ENCODE data around the gene AADAT. TPM values are rescaled to one million over a fixed set of nuclear protein-coding genes. Genes with fewer than 3 reads are reported as not detected.

Gene AADAT
- total and polyA plus RNA-seq, 9 of the 15 experiments (the other 6 are each of a cell fraction or from before 2014, with no cell fraction given), result 0.06 to 0.07 TPM; not detected in 7

- TF ChIP-seq XRCC4 (IDR thresholded peaks at IDR 0.05; ENCODE audit: extremely low read depth, insufficient read depth, insufficient read length), result no peak
- TF ChIP-seq ESRRA (IDR thresholded peaks at IDR 0.05; ENCODE audit: borderline replicate concordance, low read depth), result 0 out of 2 replicates have a peak, but pooled peaks have one; percentile 29
- no peak for TF ChIP-seq CBX5 (IDR thresholded peaks at IDR 0.05; ENCODE audit: borderline replicate concordance, low read depth)
- 0 out of 2 replicates have a peak, but pooled peaks have one; percentile 18 for TF ChIP-seq BCOR (IDR thresholded peaks at IDR 0.05)
- TF ChIP-seq LCOR (CRISPR knock-in tag; IDR thresholded peaks at IDR 0.05), result no peak
- 0 out of 2 replicates have a peak, but pooled peaks have one; percentile 20 for TF ChIP-seq MYNN (IDR thresholded peaks at IDR 0.05)
- TF ChIP-seq MYNN (CRISPR knock-in tag; IDR thresholded peaks at IDR 0.05), result no peak
- no peak for TF ChIP-seq ZBTB40 (IDR thresholded peaks at IDR 0.05)
- TF ChIP-seq ZBTB40 (CRISPR knock-in tag; IDR thresholded peaks at IDR 0.05), result no peak
- peak; percentile 70 for TF ChIP-seq ZNF384 (IDR thresholded peaks at IDR 0.05; ENCODE audit: low read depth, low read length)
- TF ChIP-seq L3MBTL2 (IDR thresholded peaks at IDR 0.05), result peak; percentile 66
- no peak for TF ChIP-seq KDM4B (IDR thresholded peaks at IDR 0.05; ENCODE audit: borderline replicate concordance in 2 of 2, low read depth in 1 of 2)
- TF ChIP-seq ETV1 (tag; conservative IDR thresholded peaks at IDR 0.05; ENCODE audit: low read depth), result 0 out of 2 replicates have a peak, but pooled peaks have one; percentile 12
- TF ChIP-seq ZNF589 (CRISPR knock-in tag; IDR thresholded peaks at IDR 0.05; ENCODE audit: low read depth), result no peak
- TF ChIP-seq, protein P1, sequence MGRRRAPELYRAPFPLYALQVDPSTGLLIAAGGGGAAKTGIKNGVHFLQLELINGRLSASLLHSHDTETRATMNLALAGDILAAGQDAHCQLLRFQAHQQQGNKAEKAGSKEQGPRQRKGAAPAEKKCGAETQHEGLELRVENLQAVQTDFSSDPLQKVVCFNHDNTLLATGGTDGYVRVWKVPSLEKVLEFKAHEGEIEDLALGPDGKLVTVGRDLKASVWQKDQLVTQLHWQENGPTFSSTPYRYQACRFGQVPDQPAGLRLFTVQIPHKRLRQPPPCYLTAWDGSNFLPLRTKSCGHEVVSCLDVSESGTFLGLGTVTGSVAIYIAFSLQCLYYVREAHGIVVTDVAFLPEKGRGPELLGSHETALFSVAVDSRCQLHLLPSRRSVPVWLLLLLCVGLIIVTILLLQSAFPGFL (CRISPR knock-in tag; IDR thresholded peaks at IDR 0.05), result 0 out of 2 replicates have a peak, but pooled peaks have one; percentile 55
- TF ChIP-seq CBX3 (IDR thresholded peaks at IDR 0.05; ENCODE audit: borderline replicate concordance in 1 of 2, low read length in 2 of 2), result 0 out of 3 replicates have a peak, but pooled peaks of 1 of the 2 experiments have one; percentile 35
- no peak for TF ChIP-seq EHMT2 (IDR thresholded peaks at IDR 0.05)
- TF ChIP-seq HNRNPL (IDR thresholded peaks at IDR 0.05; ENCODE audit: low read depth, low read length), result peak; percentile 73; the same call in 1 of the 2 replicates
- no peak for TF ChIP-seq BMI1 (IDR thresholded peaks at IDR 0.05; ENCODE audit: low read length)
- peak; percentile 52; the same call in 1 of the 2 replicates for TF ChIP-seq MTA3 (IDR thresholded peaks at IDR 0.05; ENCODE audit: borderline replicate concordance)
These were observed 62.5 kb downstream of the AADAT start (continued) for GRCh38 chr4:170027181-170027829.

Measured in K562 (cell line).